ENCODE results near the gene P2RY6. TPM values are rescaled to one million over a fixed set of nuclear protein-coding genes. Genes with fewer than 3 reads are reported as not detected.

Gene P2RY6
- total RNA-seq, 1 experiment from 2014 or later = 0.15 TPM

GRCh38 chr11:73317373-73317772, 45.2 kb downstream of the P2RY6 start (continued):
- no peak for TF ChIP-seq POLR2A (IDR thresholded peaks at IDR 0.05; ENCODE audit: borderline replicate concordance, extremely low read depth, insufficient read depth, insufficient read length)
- TF ChIP-seq, protein P1, sequence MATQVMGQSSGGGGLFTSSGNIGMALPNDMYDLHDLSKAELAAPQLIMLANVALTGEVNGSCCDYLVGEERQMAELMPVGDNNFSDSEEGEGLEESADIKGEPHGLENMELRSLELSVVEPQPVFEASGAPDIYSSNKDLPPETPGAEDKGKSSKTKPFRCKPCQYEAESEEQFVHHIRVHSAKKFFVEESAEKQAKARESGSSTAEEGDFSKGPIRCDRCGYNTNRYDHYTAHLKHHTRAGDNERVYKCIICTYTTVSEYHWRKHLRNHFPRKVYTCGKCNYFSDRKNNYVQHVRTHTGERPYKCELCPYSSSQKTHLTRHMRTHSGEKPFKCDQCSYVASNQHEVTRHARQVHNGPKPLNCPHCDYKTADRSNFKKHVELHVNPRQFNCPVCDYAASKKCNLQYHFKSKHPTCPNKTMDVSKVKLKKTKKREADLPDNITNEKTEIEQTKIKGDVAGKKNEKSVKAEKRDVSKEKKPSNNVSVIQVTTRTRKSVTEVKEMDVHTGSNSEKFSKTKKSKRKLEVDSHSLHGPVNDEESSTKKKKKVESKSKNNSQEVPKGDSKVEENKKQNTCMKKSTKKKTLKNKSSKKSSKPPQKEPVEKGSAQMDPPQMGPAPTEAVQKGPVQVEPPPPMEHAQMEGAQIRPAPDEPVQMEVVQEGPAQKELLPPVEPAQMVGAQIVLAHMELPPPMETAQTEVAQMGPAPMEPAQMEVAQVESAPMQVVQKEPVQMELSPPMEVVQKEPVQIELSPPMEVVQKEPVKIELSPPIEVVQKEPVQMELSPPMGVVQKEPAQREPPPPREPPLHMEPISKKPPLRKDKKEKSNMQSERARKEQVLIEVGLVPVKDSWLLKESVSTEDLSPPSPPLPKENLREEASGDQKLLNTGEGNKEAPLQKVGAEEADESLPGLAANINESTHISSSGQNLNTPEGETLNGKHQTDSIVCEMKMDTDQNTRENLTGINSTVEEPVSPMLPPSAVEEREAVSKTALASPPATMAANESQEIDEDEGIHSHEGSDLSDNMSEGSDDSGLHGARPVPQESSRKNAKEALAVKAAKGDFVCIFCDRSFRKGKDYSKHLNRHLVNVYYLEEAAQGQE (IDR thresholded peaks at IDR 0.05; ENCODE audit: low read depth) = no peak
- TF ChIP-seq POLR2AphosphoS5 (IDR thresholded peaks at IDR 0.05; ENCODE audit: low read depth, low read length) = no peak
- TF ChIP-seq SP1 (IDR thresholded peaks at IDR 0.05; ENCODE audit: low read depth) = no peak

DNA sequence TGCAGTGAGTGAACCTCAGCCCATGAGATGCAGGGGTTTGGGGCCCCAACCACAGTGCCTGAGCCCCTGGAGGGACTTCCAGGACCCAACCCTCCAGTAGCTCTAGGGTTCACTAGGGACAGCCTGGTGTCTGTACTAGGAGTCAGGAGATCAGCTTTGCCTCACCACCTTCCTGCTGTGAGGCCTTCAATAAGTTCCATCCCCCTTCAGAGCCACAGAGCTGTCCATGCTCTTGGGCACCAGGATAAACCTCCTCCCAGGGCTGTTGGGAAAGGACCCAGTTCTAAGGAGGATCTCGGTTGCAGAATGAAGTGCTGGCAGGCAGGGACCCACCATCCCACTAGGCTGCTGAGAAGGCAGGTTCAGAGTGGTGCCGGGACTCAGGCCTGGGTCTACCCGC, 45.7 kb downstream of the P2RY6 start:
- DNase-seq (ENCODE audit: low read depth, low spot score) (no peak), ATAC-seq (no peak)
- Histone ChIP-seq H3K36me3 (ENCODE audit: control insufficient read depth in 1 of 2, insufficient read depth in 2 of 2, low read length in 2 of 2) (no peaks in the 10 kb centered on the region), H3K79me2 (ENCODE audit: insufficient read depth, low read length) (0 out of 2 replicates have a peak, but pooled peaks cover 6% of the 10 kb centered on the region), H3K4me2 (ENCODE audit: low read length) (no peak overlapping the region), H3K4me1 (ENCODE audit: control insufficient read depth in 1 of 2, insufficient read depth in 2 of 2, low read length in 2 of 2) (peaks cover 19 to 41% of the 10 kb centered on the region in 2 experiments), H2AFZ (ENCODE audit: low read depth, low read length, poor library complexity, severe bottlenecking) (no peak overlapping the region), H3K4me3 (replicated peaks in 1 of 2; ENCODE audit: low read depth in 1 of 2, low read length in 2 of 2) (no peak overlapping the region), H4K20me1 (ENCODE audit: insufficient read depth) (no peaks in the 10 kb centered on the region), H3K9me3 (ENCODE audit: control insufficient read depth in 1 of 2, insufficient read depth in 1 of 2, low read depth in 1 of 2, low read length in 2 of 2) (no peaks in the 10 kb centered on the region), H3K9ac (ENCODE audit: low read length) (no peak overlapping the region), H3K27ac (ENCODE audit: low read depth, low read length) (no peak overlapping the region), H3K9me2 (ENCODE audit: insufficient read depth) (no peaks in the 10 kb centered on the region), H3K27me3 (ENCODE audit: insufficient read depth, low read length) (no peaks in the 10 kb centered on the region)
- ChIA-PET POLR2A (no interaction called here), RAD21 (ENCODE audit: low non-redundant PET in 1 of 2, low total read pairs in 2 of 2, uncharacterized antibody in 2 of 2, unreplicated experiment in 2 of 2) (no interaction called here), CTCF (interaction anchor here (0.7 kb wide), 1 partner anchor 13 kb away, joined by 3 read pairs; no protein-coding TSS in a partner anchor)
- intact Hi-C loops (cut with micrococcal nuclease) = no loop called here
- no TSS peak for BruUV-seq (replicated peaks)
- TF ChIP-seq SRF (IDR thresholded peaks at IDR 0.05; ENCODE audit: low read depth) (no peak), YY1 (IDR thresholded peaks at IDR 0.05; ENCODE audit: extremely low read depth, insufficient replicate concordance, low read depth, low read length) (no peak), CBX3 (IDR thresholded peaks at IDR 0.05; ENCODE audit: low read depth) (no peak), FOSL1 (IDR thresholded peaks at IDR 0.05; ENCODE audit: low read depth) (no peak), EZH2phosphoT487 (IDR thresholded peaks at IDR 0.05; ENCODE audit: borderline replicate concordance) (no peak), ELF1 (IDR thresholded peaks at IDR 0.05; ENCODE audit: borderline replicate concordance, low read depth) (no peak), RAD21 (IDR thresholded peaks at IDR 0.05; ENCODE audit: low read depth) (no peak), SP1 (IDR thresholded peaks at IDR 0.05; ENCODE audit: low read depth) (no peak), CTCF (IDR thresholded peaks at IDR 0.05 in 2 of 3, conservative IDR thresholded peaks at IDR 0.05 in 1 of 3; ENCODE audit: borderline replicate concordance in 1 of 3, insufficient read depth in 1 of 3, low read depth in 2 of 3, low read length in 2 of 3) (no peak), CEBPB (IDR thresholded peaks at IDR 0.05; ENCODE audit: low read depth) (no peak)
- TF ChIP-seq, protein P1 (IDR thresholded peaks at IDR 0.05; ENCODE audit: low read depth) = no peak
- TF ChIP-seq, protein P2, sequence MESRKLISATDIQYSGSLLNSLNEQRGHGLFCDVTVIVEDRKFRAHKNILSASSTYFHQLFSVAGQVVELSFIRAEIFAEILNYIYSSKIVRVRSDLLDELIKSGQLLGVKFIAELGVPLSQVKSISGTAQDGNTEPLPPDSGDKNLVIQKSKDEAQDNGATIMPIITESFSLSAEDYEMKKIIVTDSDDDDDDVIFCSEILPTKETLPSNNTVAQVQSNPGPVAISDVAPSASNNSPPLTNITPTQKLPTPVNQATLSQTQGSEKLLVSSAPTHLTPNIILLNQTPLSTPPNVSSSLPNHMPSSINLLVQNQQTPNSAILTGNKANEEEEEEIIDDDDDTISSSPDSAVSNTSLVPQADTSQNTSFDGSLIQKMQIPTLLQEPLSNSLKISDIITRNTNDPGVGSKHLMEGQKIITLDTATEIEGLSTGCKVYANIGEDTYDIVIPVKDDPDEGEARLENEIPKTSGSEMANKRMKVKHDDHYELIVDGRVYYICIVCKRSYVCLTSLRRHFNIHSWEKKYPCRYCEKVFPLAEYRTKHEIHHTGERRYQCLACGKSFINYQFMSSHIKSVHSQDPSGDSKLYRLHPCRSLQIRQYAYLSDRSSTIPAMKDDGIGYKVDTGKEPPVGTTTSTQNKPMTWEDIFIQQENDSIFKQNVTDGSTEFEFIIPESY (IDR thresholded peaks at IDR 0.05; ENCODE audit: extremely low read depth, insufficient replicate concordance, low read length) = no peak

All from HCT116 (cell line).